IMR-90 (cell line): ENCODE measurements around the gene NTRK3.

Experiments
- CEBPB ChIP-seq: IDR thresholded peaks from 2 replicates; pipeline ENCODE4 v1.6.1; 2012; ENCODE audit warnings: low read depth, low read length, improper control_type of control experiment
- CTCF ChIP-seq: conservative IDR thresholded peaks from 2 replicates; pipeline ENCODE4 v1.5.1; 2012; ENCODE audit warnings: mild to moderate bottlenecking, low read depth, low read length, improper control_type of control experiment
- MAFK ChIP-seq: IDR thresholded peaks from 2 replicates; pipeline ENCODE4 v1.6.1; 2012; ENCODE audit warnings: low read depth, low read length, improper control_type of control experiment
- POLR2A ChIP-seq: IDR thresholded peaks from 2 replicates; pipeline ENCODE4 v1.6.1; 2012; ENCODE audit warnings: mild to moderate bottlenecking, low read depth, low read length

DNA sequence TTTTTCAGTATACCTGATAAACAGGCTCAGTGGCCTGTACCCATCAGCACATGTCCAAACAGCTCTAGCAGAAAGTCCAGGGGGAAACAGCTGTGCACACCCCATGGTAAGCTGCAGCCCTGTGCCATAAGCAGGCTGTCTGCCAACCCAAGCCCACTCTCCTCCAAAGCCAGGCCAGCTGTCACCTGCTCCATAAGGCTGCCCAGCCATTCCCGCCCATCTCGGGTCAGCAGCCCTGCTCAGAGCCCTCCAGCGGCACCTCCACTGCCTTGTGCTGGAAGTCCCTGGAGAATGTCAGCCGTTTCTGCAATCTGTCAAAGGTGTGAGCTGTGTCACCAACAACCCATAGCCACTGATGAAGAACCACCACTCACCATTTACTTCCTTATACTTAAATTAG, 82.0 kb downstream of the NTRK3 start:
- TF ChIP-seq POLR2A: no peak
- no peak for TF ChIP-seq CEBPB
- TF ChIP-seq CTCF: no peak
- TF ChIP-seq MAFK: no peak
